ENCODE measurements around the gene KIT. TPM values are rescaled to one million over a fixed set of nuclear protein-coding genes. Genes with fewer than 3 reads are reported as not detected.

Gene KIT
- total and polyA plus RNA-seq, 2 of the 13 experiments (the other 11 are each of a cell fraction or from before 2014, with no cell fraction given): not detected

DNA sequence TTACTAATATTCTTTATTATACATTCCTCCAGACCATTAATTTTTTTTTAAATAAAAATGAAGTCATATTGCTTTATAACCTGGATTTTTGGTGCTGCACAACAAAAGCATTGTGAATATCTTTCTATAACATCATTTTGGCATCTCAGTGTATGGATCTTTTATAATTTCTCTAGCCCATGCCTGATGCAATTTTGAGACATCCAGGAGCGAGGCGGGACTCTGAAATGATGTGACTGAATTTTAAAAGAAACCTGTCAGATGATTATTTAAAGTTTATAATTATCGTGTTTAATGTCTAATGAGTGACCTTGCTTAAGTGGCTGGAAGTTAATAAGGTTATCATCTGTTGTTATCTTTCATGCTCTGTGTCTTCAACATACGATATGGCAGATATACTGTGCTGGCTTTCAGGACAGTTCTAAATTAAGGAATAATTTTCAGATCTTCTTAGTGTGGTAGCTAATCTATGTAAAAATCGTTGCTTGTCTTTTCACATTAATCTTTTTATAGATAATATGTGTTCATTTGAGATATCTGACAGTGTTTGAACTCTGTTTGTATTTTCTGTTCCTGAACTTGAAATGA, 58.8 kb downstream of the KIT start:
- TF ChIP-seq RBM39 (IDR thresholded peaks at IDR 0.05; ENCODE audit: low read depth, low read length, poor library complexity, severe bottlenecking) (no peak), FOXP1 (IDR thresholded peaks at IDR 0.05) (no peak), FOXP1 (CRISPR knock-in tag; IDR thresholded peaks at IDR 0.05) (no peak)
- TF ChIP-seq, protein P1, sequence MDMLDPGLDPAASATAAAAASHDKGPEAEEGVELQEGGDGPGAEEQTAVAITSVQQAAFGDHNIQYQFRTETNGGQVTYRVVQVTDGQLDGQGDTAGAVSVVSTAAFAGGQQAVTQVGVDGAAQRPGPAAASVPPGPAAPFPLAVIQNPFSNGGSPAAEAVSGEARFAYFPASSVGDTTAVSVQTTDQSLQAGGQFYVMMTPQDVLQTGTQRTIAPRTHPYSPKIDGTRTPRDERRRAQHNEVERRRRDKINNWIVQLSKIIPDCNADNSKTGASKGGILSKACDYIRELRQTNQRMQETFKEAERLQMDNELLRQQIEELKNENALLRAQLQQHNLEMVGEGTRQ (IDR thresholded peaks at IDR 0.05; ENCODE audit: low read depth, low read length): no peak
- TF ChIP-seq, protein P1 (CRISPR knock-in tag; IDR thresholded peaks at IDR 0.05; ENCODE audit: borderline replicate concordance): no peak
- Histone ChIP-seq H3K4me3 (replicated peaks in 1 of 3; ENCODE audit: insufficient read depth in 1 of 3, low read depth in 2 of 3, low read length in 3 of 3) (no peak overlapping the region), H3K27ac (ENCODE audit: extremely low read length, insufficient read depth, low read length) (no peak overlapping the region), H3K9me3 (ENCODE audit: low read length) (no peaks in the 10 kb centered on the region), H3K36me3 (replicated peaks in 1 of 2; ENCODE audit: control insufficient read depth in 1 of 2, insufficient read depth in 2 of 2, low read length in 2 of 2) (no peaks in the 10 kb centered on the region), H3K9ac (ENCODE audit: insufficient read depth, low read depth, low read length) (no peak overlapping the region), H2AFZ (ENCODE audit: low read length) (no peak overlapping the region), H3K4me2 (ENCODE audit: low read depth, low read length) (no peak overlapping the region), H3K27me3 (ENCODE audit: control insufficient read depth in 1 of 2, insufficient read depth in 2 of 2, low read length in 2 of 2) (no peaks in the 10 kb centered on the region), H4K20me1 (ENCODE audit: insufficient read depth, low read length) (no peaks in the 10 kb centered on the region), H3K4me1 (ENCODE audit: insufficient read depth, low read length) (no peaks in the 10 kb centered on the region), H3K79me2 (ENCODE audit: insufficient read depth, low read length) (no peaks in the 10 kb centered on the region)
- no peak for FAIRE-seq
- BruUV-seq (replicated peaks): no TSS peak
- in situ Hi-C loops (cut with HindIII; ENCODE audit: extremely low pct_ligation_motif_present, low pct_unique_long_range_greater_than_20kb): no loop called here
- DNase-seq (ENCODE audit: low spot score): no peak
- no peak for ATAC-seq
- ChIA-PET CTCF (ENCODE audit: low intra/inter-chr PET ratio, low total read pairs) (no interaction called here), POLR2A (no interaction called here)
- intact Hi-C loops (cut with micrococcal nuclease; ENCODE audit: unreplicated experiment): no loop called here
- 4% methylated on average over 5 of the region's 5 CpGs for WGBS (ENCODE audit: low lambda C conversion rate)

DNA sequence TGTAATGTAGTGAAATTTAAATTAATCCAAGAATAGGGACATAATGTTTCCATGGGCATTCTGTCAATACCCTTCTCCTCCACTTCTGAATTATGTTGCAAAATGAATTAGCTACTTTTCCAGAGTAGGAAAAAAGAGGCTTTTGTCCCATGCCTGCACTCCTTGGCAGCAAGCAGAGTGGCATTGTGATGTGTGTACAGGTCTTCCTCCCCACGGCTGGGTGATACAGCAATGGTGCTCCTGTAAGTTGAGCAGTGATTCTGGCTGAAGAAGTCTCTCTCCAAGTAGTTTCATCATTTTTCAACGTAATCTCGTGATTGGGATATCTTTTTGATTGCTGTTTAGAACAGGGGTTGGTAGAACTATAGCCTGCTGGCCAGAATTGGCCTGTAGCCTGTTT, 59.9 kb downstream of the KIT start:
- in situ Hi-C loops (cut with HindIII; ENCODE audit: extremely low pct_ligation_motif_present, low pct_unique_long_range_greater_than_20kb): no loop called here
- ATAC-seq (no peak), DNase-seq (ENCODE audit: low spot score) (no peak), FAIRE-seq (no peak)
- H3K27me3 ChIP-seq (ENCODE audit: control insufficient read depth in 1 of 2, insufficient read depth in 2 of 2, low read length in 2 of 2): no peaks in the 10 kb centered on the region
- H2AFZ ChIP-seq (ENCODE audit: low read length): no peak overlapping the region
- H3K36me3 ChIP-seq (replicated peaks in 1 of 2; ENCODE audit: control insufficient read depth in 1 of 2, insufficient read depth in 2 of 2, low read length in 2 of 2): no peaks in the 10 kb centered on the region
- no peaks in the 10 kb centered on the region for H3K9me3 ChIP-seq (ENCODE audit: low read length)
- H3K4me1 ChIP-seq (ENCODE audit: insufficient read depth, low read length): no peaks in the 10 kb centered on the region
- POLR2A ChIA-PET: no interaction called here
- H3K4me3 ChIP-seq (replicated peaks in 1 of 3; ENCODE audit: insufficient read depth in 1 of 3, low read depth in 2 of 3, low read length in 3 of 3): no peak overlapping the region
- intact Hi-C loops (cut with micrococcal nuclease; ENCODE audit: unreplicated experiment): no loop called here
- no peaks in the 10 kb centered on the region for H3K79me2 ChIP-seq (ENCODE audit: insufficient read depth, low read length)
- H4K20me1 ChIP-seq (ENCODE audit: insufficient read depth, low read length): no peaks in the 10 kb centered on the region
- TF ChIP-seq, protein P2, sequence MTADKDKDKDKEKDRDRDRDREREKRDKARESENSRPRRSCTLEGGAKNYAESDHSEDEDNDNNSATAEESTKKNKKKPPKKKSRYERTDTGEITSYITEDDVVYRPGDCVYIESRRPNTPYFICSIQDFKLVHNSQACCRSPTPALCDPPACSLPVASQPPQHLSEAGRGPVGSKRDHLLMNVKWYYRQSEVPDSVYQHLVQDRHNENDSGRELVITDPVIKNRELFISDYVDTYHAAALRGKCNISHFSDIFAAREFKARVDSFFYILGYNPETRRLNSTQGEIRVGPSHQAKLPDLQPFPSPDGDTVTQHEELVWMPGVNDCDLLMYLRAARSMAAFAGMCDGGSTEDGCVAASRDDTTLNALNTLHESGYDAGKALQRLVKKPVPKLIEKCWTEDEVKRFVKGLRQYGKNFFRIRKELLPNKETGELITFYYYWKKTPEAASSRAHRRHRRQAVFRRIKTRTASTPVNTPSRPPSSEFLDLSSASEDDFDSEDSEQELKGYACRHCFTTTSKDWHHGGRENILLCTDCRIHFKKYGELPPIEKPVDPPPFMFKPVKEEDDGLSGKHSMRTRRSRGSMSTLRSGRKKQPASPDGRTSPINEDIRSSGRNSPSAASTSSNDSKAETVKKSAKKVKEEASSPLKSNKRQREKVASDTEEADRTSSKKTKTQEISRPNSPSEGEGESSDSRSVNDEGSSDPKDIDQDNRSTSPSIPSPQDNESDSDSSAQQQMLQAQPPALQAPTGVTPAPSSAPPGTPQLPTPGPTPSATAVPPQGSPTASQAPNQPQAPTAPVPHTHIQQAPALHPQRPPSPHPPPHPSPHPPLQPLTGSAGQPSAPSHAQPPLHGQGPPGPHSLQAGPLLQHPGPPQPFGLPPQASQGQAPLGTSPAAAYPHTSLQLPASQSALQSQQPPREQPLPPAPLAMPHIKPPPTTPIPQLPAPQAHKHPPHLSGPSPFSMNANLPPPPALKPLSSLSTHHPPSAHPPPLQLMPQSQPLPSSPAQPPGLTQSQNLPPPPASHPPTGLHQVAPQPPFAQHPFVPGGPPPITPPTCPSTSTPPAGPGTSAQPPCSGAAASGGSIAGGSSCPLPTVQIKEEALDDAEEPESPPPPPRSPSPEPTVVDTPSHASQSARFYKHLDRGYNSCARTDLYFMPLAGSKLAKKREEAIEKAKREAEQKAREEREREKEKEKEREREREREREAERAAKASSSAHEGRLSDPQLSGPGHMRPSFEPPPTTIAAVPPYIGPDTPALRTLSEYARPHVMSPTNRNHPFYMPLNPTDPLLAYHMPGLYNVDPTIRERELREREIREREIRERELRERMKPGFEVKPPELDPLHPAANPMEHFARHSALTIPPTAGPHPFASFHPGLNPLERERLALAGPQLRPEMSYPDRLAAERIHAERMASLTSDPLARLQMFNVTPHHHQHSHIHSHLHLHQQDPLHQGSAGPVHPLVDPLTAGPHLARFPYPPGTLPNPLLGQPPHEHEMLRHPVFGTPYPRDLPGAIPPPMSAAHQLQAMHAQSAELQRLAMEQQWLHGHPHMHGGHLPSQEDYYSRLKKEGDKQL (CRISPR knock-in tag; IDR thresholded peaks at IDR 0.05; ENCODE audit: low read depth): no peak
- CTCF ChIA-PET (ENCODE audit: low intra/inter-chr PET ratio, low total read pairs): no interaction called here
- 0% methylated on average over 3 of the region's 3 CpGs for WGBS (ENCODE audit: low lambda C conversion rate)
- H3K27ac ChIP-seq (ENCODE audit: extremely low read length, insufficient read depth, low read length): no peak overlapping the region
- BruUV-seq (replicated peaks): no TSS peak
- H3K9ac ChIP-seq (ENCODE audit: insufficient read depth, low read depth, low read length): no peak overlapping the region
- no peak overlapping the region for H3K4me2 ChIP-seq (ENCODE audit: low read depth, low read length)

Measured in HepG2 (cell line).